H1 (cell line): ENCODE results near the gene LAMA4. TPM values are rescaled to one million over a fixed set of nuclear protein-coding genes. Genes with fewer than 3 reads are reported as not detected.

Source experiments
- BACH1 ChIP-seq: IDR thresholded peaks from 2 replicates; pipeline ENCODE4 v1.6.1; 2012; ENCODE audit warnings: low read length, improper control_type of control experiment
- CHD7 ChIP-seq: fragments of 300-600 bp; sonication (generic); IDR thresholded peaks from 2 replicates; pipeline ENCODE4 v1.7.1; 2012; ENCODE audit warnings: low read length, moderate library complexity, mild to moderate bottlenecking, inconsistent platforms; ENCODE audit not compliant: insufficient replicate concordance
- E2F6 ChIP-seq: IDR thresholded peaks from 2 replicates; pipeline ENCODE4 v1.6.1; 2012; ENCODE audit warnings: inconsistent platforms
- HDAC6 ChIP-seq: IDR thresholded peaks from one replicate; pipeline ENCODE4 v1.7.1; 2012; ENCODE audit warnings: low read depth, mild to moderate bottlenecking, inconsistent platforms, low read length, moderate library complexity
- KDM5A ChIP-seq: fragments of 200-600 bp; IDR thresholded peaks from 2 replicates; pipeline ENCODE4 v1.7.1; 2012; ENCODE audit warnings: mild to moderate bottlenecking, low read length, inconsistent platforms, mixed read lengths
- MAFK ChIP-seq: IDR thresholded peaks from 2 replicates; pipeline ENCODE4 v1.6.1; 2012; ENCODE audit warnings: low read depth, mild to moderate bottlenecking, improper control_type of control experiment, low read length
- NANOG ChIP-seq: IDR thresholded peaks from 2 replicates; pipeline ENCODE4 v1.6.1; 2011; ENCODE audit warnings: low read length, low read depth, mild to moderate bottlenecking, inconsistent platforms; ENCODE audit not compliant: insufficient read depth, poor library complexity, severe bottlenecking
- POLR2A ChIP-seq, 2 experiments: IDR thresholded peaks; 1 replicate in 1 of 2; 2 replicates in 1 of 2; pipeline ENCODE4 v1.6.1; 2011; ENCODE audit warnings: low read depth in 2 of 2, low read length in 2 of 2, mild to moderate bottlenecking in 2 of 2; ENCODE audit errors: control extremely low read depth in 1 of 2
- SIRT6 ChIP-seq: IDR thresholded peaks from one replicate; pipeline ENCODE4 v1.7.1; 2012; ENCODE audit warnings: low read length, inconsistent platforms
- TBP ChIP-seq: IDR thresholded peaks from 2 replicates; pipeline ENCODE4 v1.6.1; 2011; ENCODE audit warnings: low read depth, low read length, improper control_type of control experiment
- polyA plus RNA-seq, 7 experiments: library from polyadenylated mRNA; depleted of rRNA in 3 of 7; stranded (reverse) in 5 of 7; unstranded in 2 of 7; fragments of >200 nt in 5 of 7; fragments of 200-250 nt in 2 of 7; gene quantifications; 1 replicate in 5 of 7; 2 replicates in 1 of 7; 4 replicates in 1 of 7; pipeline versions ENCODE4 v1.2.1 to v1.2.3, GENCODE V29; 2011 to 2013; ENCODE audit warnings: missing spikeins in 2 of 7, mixed read lengths in 2 of 7
- total RNA-seq: library from RNA; stranded (reverse); fragmentation: NEBNext Ultra II Directional; extraction: Animal tissue kit (Norgen Biotek cat#: 25700); gene quantifications from 2 replicates; pipeline ENCODE4 v1.2.1, GENCODE V29; 2021

LAMA4 gene
- total and polyA plus RNA-seq, 2 of the 8 experiments (the other 6 are each of a cell fraction or from before 2014, with no cell fraction given) = 0.95 to 1.5 TPM

- TF ChIP-seq CHD7 (no peak), BACH1 (no peak), POLR2A (IDR thresholded peaks at IDR 0.05; ENCODE audit: control extremely low read depth in 1 of 2, low read depth in 2 of 2, low read length in 2 of 2) (no peak), NANOG (no peak), TBP (no peak), HDAC6 (no peak), E2F6 (no peak), KDM5A (no peak), SIRT6 (no peak), MAFK (no peak)
Measured at GRCh38 chr6:112275365-112275764, 21.0 kb upstream of the LAMA4 start (continued).
